Measurements from ENCODE around the gene TOX2.

Gene TOX2

DNA sequence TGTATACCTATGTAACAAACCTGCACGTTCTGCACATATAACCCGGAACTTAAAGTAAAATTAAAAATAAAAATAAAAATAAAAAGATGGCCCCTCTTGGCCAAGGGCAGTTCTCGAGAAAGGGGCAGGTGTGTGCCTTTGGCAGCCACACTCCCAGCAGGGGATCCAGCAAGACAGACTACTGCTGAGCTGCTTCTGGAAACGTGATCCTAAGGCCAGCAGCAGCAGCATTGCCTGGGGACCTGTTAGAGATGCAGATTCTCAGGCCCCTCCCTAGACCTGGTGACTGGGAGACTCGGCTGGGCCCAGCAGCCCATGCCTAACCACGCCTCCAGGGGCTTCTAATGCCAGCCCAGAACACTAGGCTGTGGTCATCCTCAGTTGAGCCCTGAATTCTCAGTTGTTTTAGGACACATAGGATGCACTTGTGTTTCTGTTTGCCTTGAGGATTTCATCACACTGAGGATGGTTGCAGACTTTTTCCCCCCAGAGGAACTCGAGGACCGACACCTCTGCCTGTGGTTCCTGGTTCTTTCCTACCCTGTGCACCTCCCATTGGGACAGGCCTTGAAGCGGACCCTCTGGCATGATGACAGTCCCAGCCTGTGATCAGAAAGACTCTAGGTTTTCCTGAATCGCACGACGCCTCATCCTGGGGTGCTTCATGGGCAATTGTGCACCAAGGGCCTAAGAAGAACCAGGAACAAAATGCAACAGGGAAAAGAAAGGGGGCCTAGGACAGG is 105.9 kb downstream of the TOX2 start:
- no peak for DNase-seq

DNA sequence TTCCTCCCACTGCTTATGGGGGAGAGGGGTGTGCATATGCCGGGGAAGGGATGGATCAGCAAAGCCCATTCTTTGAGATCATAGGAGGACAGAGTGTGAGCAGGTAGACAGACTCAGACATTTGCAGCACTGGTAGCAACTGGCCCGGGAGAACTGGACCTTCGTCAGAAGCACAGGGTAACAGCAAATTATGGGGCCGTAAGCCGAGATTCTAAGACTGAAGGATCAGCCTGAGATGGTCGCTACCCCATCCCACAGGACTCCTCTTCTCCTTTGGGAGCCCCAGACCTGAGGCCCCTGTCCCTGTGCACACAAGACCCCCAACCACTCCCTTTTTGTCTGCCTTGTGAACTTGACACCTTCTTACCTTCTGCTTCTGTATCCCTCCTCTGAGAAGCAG is 106.5 kb downstream of the TOX2 start:
- DNase-seq = no peak

DNA sequence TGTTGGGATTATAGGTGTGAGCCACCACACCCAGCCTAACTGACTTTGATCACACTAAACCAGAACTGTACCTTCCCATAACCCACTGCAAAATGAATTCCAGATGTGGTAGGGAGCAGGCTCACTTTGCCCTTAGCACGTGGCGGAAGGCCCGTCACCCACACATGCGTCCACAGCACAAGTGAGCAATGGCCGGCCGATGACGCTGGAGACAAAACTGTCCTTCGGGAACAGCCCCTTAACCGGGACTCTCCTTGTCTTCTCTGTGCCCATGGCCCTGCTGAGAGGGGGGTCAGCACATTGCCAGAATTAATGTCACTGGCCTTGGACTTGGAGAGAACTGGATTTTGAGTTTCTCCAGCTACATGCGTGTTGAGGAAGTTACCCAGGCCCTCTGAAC is 107.2 kb downstream of the TOX2 start:
- DNase-seq = no peak

DNA sequence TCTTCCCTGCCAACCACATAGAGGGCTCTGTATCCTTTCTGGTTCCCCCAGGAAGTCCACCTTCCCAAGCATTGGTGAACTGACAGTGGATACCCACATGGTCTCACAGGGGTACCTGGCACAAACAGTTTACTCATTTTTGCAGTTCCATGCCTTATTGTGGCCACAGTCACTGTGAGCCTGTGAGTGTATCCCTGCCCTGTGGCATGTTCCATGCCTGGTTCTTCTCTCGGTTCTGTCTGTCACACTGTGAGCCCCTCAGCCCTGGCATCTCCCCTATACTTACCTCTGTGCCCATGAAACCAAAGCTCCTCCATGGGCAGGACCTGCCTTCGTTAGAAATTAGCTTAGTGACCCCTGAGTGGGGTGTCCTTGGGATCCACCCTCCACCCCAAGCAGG is 107.8 kb downstream of the TOX2 start:
- no peak for DNase-seq

DNA sequence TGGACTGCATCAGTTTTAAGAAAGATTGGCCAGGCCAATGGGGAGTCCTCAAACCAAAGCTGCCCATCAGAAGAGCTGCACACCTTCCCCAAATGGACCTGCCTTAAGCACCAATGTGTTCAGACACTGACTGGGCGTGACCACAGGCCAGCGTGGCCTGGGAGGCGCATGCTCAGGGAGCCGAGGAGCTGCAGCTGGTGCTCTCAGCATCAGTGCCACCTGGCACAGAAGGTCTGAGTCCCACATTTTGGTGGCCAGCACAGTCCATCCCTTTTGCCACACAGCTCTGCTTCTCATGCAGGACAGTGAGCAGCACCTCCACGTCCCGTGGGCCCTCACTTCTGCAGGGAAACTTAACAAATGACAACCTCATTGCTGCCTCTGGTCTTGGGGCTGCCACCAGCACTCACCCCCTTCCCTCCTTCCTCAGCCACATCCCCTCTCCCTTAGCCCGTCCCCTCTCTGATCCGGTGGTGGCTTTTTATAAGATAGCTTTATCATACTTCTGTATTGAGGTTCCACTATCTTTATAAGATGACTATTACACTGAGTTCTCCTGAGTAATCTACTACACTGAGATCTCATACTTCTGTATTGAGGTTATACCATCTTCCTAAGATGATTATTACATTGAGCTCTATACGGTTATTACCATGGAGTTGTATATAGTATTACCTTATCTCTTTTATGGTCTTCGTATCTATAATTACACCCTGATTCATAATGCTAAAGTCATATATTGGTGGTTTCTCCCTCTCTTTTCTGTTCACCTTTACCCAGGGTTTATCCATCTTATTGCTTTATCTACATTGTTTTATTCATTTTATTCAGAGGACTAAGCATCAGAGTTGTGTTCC is 109.1 kb downstream of the TOX2 start:
- no peak for DNase-seq

DNA sequence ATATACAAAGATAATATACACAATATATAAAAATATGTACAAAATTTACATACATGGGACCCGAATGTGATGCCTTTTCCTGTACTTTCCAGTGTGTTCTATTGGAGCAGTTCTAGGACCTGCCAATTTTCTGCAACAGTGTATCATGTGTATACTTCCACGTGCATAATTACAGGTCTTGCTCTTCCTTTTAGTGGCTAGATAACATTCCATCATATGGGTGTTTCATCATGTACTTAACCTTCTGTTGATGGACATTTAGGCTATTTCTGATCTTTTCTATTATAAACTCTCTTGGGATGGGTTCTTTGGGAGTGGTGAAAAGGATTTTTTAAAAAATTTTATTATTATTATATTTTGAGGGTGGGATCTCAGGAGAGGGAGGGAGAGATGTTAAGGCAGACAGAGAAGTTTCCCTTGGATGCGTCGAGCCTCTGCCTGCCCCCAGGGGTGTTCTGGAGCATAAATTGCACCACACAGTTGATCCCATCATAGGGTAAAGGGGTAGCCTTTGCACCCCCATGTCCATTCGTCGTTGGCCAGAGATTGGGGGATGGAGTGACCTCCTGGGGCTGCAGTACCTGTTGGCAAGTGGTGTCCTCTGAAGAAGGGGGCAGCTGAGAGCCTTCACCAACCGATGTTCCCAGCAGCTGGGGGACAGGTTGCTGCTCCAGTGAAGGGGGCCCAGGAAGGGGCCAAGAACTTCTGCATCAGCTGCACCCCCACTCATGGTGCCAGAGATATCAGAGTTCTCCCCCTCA is 110.3 kb downstream of the TOX2 start:
- DNase-seq = no peak

DNA sequence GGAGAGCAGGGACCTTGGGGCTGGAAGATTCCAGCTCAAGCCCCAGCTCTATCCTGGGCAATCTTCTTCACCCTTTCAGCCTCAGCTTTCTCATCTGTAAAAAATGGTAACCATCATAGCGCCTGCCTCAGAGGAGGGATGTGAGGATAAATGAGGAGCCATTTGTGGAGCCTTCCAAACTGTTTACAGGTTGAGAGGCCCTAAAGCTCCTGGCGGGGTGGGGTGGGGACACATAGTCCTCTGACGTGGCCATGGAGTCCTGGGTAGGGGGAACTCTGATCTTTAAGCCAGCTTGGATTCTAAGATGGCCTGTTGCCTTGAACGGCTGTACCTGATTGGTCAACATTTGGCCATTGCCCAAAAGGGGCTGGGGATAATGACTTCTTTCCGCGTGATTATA is 111.1 kb downstream of the TOX2 start:
- no peak for DNase-seq

DNA sequence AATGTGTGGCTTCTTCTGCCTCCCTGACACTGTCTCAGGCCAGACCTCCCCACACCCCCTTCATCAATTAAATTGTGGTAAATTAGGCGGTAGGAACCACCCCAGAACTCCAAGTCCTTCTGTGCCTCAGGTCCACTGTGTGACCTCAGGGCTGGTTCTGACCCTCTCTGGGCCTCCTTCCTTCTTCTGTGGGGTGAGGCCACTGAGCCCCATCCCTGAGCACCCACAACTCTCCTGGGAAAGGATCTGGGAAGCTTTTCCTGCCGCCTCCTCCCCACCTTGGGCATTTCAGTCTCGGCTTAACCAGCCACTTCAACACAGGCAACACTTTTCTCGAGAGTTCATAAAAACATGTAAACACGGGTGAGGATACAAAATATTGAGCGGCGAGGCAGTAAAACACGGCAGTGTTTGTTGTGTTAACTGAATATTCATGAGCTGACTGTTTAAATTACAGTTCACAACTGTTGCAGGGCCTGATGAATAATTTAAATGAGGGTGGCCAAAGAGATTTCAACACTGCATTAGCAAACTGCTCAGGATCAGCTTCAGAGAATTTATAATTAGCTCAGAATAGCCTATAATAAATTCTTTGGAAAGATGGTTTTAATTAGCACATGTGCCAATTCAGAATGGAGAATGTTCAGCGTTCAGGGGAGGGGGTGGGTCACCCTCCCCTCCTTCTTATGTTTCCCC is 112.1 kb downstream of the TOX2 start:
- no peak for DNase-seq

DNA sequence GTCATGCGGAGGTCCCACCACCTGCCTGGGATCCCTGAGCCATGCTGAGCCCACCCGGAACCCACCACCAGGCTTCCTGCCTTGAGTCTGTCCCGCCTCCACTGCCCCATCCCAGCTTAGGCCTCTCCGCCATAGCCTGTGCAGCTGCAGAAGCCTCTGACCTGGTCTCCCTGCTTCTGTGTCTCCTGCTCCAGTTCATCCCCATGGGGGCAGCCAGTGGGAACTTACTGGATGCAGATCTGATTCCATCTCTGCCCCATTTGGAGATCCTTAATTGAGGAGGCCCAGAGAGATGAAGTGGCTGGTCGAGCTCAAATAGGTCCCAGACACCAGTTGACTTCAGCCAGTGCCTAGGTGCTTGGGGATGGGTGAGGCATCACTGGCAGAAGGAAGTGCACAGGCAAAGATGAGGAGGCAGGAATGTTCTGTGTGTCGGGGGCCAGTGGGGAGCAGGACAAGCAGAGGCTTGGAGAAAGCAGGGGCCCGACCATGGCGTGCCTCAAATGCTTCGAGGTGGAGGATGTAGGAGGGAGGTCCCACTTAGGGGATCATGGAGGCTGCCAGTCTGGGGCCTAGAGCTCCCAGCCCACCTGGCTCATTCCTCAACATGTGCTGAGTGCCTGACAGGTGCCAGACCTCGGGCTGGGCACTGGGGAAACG is 112.8 kb downstream of the TOX2 start:
- DNase-seq = no peak

DNA sequence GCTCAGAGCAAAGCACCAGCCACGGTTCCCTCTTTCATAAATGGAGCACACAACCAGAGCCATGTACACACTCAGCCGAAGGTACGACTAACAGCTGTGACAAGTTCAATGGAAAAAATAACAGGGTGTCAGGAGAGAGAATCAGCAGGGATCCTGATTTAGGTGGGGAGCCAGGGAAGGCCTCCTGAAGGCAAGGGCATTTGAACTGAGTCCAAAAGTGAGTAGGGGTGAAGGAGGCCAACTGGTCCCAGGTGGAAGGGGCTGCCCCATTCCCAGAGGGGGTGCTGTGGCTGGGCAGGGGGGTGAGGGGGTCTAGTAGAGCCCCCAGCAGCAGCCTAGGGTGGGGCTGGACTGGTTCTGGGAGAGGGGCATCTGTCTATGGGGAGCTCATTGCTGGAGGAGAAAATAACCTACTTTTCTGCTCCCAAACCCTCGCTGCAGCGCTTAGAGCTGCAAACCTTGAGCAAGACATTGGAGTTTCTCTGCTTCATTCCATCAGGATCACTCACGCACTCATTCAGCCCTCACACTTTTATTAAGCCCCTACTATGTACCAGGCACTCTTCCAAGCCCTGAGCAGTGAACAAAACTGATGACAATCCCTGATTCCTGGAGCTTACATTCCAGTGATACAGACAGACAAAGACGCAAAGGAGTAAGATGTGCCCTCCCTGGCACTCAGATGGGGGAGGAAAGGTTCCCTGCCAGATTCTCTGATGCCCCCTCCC is 113.5 kb downstream of the TOX2 start:
- no peak for DNase-seq

DNA sequence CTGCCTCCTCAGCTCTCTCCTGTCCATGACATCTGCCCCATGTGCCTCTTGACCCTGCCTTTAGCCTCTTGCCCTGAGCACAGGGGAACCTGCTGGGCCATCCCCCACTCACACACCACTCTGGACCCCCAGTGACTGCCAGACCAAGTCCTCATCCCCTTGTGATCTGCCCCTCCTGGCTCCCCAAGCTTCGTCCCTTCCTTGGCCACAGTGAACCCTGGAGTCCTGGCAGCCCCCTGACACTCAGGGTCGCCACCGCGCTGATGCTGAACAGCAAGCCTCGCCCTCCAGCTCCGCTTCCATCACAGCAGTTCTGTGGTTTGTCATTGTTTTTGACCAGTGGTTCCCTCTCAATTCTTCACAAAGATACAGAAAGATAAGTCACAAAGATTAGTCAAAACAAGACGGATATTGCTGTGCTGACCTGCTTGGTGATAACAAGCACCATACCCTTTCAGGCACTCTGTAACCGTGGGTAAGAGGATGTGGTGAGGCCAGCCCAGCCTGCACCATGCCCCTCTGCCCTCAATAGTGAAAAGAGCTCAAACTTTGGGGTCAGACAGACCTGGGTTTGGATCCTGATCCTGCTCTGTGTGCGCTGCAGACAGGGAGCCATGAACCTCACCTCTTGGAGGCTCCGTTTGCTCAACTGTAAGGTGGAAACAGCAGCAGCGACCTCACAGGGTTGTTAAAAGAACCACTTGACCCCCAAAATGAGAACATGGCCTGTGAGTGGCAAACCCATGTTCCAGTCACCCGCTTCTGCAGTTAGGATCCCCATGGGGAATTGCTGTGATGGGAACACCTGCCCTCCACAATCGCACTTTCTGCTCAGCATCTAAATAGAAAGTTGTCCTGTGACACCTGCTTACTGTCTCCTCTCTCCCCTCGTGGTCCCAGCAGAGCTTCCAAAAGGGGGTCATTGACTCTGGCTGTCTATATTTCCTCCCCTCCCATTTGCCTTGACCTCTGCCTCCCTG is 114.5 kb downstream of the TOX2 start:
- DNase-seq = no peak

DNA sequence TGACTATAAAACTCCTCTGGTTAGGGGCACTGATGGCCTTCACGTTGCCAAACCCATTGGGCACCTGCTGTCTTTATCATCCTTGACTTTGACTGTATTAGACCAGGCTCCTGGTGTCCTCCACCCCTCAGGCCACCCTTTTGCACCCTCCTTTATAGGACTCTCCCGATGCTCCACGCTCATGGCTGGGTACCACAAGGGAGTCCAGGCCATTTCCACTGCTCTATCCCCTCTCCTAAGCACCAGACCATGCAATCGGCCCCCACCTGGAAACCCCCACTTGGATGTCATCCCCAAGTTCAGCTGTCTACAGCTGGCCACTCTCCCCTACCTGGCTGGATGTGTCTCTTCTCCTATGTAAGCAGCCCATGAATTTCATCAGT is 115.2 kb downstream of the TOX2 start:
- no peak for DNase-seq

DNA sequence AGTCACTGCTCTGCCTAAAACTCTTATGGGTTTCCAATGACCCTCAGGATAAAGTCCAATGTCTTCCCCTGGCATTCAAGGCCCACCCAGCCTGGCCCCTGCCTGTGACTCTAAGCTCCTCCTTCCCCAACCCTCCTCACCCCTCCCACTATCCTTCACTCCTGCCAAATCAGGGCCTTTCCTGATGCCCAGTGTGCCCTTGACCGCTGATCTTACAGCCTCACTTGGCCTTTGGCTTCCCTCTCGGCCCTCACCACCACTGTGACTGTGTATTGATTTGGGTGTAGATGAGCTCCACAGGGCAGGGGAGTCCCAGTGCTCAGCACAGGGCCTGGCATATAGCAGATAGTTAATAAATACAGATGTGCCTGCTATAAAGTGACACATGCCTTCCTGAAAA is 115.7 kb downstream of the TOX2 start:
- DNase-seq = no peak

DNA sequence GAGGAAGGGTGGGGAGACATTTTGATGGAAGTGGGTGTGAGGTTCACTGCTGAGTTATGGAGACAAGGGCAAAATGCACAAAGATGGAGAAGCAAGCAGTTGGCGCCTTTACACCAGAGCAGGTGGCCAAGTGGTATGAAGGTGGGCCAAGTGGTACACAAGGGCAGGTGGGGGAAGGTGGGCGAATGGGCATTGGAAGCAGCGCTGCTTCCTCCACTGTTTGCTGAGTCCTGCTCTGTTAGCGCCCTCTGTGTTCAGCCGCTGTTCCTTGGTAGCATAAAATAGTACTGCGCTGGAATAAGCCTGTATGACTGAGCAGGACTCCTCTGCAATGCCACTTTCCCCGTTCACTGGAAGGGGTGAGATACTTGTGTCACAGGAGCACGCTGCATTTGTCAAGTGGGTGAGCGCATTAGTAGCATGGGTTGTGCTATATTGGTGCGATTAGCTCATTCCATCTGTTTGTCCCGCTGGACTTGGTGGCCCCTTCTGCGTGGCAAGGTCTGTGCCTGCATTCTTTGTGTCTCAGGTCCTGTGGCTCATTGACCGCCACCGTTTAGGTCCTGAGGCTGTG is 116.4 kb downstream of the TOX2 start:
- DNase-seq = no peak

DNA sequence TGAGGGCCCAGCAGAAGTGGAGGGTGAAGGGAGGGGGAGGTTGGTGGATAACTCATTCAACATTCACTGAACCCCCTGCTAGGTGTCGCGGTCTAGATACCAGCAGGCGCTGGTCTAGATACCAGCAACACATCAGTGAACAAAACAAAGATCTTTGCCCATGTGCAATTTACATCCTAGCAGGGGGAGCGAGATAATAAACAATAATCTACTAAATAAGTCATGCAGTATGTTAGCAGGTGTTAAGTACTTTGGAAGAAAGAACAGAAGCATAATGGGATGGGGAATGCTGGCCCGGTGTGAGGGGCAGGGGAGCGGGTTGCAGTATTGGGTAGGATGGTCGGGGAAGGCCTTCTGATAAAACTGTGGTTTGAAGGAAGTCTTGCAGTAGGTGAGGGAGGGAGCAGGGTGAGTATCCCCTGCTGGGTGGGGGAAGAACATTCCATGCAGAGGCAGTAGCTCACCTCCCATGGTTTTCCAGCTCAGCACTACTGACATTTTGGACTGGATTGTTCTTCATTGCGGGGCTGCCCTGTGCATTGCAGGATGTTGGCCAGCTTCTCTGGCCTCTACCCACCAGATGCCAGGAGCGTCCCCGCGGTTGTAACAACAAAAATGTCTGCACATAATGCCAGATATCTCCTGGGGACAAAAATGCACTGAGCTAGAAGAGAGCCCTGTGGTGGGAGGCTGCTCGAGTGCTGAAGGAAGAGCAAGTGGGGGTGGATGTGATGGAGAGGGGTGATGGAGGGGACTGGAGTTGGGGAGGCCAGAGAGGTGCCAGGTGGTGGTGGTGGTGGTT is 117.3 kb downstream of the TOX2 start:
- no peak for DNase-seq

DNA sequence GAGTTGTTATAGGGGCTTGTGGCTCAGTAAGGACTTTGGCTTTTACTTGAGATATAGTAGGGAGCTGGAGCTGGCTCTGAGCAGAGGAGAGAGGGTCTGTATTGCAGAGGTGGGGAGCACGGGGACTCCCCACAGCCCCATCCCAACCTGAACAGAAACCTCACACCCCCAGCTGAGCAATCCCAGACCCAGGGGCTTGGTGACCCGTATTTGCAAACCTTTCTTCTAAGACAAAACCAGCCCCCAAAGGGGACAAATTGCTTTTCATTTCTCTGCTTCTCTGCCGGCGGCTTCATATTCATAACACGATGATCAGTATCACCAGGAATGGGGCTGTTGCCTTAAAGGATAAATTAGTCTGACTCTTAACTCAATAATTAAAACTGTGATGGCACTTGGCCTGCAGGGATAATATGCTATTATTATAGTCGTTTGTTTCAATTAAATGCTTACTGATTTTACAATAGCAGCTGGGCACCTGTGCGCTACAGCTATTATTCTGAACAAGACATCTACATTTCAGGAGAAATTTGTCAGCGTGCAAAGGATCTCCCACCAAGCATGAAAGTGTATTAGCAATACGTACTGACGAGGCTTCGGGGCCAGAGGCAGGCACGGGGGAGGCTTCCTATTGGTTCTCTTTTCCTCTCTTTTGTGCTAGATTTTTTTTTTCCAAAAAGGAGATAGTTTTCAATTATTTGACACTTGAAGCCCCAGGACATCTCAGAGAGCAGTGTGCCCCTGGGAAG is 118.1 kb downstream of the TOX2 start:
- no peak for DNase-seq

DNA sequence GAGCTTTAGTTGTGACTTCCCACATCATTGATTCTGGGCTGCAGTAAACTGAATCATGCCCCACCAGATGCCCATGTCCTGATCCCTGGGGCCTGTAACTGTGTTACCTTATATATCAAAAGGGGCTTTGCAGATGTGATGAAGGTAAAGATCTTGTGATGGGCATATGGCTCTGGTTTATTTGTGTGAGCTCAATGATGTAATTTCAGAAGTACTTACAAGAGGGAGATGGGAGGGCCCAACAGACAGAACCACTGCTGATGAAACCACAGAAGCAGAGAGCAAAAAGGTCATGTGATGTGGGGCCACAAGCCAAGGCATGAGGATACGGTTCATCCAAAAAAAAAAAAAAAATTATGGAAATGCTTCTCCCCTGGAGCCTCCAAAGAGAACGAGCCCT is 118.7 kb downstream of the TOX2 start:
- no peak for DNase-seq

DNA sequence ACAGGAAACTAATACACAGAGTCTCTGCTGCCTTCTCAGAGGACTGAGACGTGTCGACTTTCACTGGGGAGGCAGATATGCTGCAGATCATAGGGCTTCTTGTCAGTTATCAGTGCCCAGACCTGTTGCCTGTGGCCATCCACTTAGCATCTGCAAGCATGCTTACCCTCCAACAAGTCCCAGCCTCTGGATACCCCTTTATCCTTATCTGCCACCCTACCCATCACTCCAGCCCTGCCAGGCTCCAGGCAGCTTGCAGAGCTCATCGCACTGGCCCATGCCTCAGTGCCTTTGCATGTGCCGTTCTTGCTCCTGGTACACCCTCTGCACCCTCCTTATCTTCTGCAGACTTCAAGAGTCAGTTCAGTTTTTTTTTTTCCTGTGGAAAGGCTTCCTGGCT is 119.2 kb downstream of the TOX2 start:
- DNase-seq = no peak

DNA sequence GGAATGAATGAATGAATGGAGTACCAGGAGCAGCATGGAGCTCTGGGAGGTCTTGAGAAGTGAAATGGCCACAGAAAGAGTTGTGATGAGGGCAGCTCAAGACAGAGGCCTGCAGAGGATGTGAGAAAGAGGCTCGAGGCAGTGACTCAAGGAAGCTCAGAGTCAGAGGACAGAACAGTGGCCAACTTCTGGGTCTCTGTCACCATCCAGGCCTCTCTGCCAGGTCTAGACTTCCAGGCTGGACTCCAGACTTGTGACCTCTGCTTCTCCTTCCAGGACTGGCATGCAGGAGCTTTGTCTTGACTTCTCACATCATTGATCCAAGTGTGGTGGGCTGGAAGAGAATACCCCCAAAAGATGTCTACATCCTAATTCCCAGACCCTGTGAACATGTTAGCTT is 119.8 kb downstream of the TOX2 start:
- no peak for DNase-seq

Data from activated CD8-positive, alpha-beta memory T cell treated with anti-CD3 and anti-CD28 coated beads, Interleukin-2, amount 50 U/mL, for 4 hours (primary cell).